Stimulated activated CD8-positive, alpha-beta memory T cell treated with anti-CD3 and anti-CD28 coated beads, Interleukin-4, amount 100 ng/mL, for 24 hours (primary cell): Measurements from ENCODE around the gene HRC.
"Not testable (repeated sequence)": the region's sequence is repeated elsewhere in the genome, so short reads cannot be mapped to it uniquely, and the experiment has no call there.

ENCODE experiments used
- DNase-seq: peaks from one replicate; pipeline ENCODE4 v3.0.0-alpha.2; 2020; ENCODE audit warnings: low read depth

HRC gene

DNA sequence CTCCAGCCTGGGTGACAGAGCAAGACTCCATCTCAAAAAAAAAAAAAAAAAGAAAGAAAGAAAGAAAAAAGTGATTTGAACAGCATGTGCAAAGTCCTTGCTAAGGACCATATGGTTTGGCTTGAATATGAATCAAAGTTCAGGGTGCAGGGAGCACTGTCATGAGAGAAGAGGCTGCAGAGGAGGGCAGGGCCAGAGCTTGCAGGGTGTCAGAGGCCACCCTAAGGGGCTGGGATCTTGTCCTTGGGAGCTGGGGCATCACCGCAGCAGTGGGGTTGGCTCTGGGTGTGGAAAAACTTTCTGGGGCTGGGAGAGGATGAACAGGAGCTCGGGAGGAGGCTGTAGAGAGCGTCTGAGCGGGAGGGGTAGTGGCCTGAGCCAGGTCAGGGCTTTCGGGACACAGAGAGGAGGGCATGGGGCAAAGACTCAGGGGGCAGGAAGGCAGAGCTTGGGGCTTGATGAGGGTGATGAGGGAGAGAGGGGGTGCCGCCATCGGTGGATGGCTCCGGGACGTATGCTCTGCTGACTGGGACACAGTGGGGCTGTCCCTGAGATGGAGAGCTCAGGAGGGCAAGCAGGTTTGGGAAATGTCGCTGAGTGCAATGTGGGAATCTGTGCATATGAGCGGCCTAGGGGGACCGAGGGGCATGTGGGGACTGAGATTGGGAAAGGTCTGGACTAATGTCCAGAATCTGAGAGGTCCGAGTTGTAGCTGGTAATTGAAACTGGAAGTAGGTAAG, 5.4 kb upstream of the HRC start:
- no peak for DNase-seq

GRCh38 chr19:49157445-49158224, 2.4 kb upstream of the HRC start, which contains the start of gene TRPM4:
Gene TRPM4 (plus strand): TSS chr19:49157792. CDS start chr19:49157867, 75 bp downstream.
- peak; percentile 44 for DNase-seq

DNA sequence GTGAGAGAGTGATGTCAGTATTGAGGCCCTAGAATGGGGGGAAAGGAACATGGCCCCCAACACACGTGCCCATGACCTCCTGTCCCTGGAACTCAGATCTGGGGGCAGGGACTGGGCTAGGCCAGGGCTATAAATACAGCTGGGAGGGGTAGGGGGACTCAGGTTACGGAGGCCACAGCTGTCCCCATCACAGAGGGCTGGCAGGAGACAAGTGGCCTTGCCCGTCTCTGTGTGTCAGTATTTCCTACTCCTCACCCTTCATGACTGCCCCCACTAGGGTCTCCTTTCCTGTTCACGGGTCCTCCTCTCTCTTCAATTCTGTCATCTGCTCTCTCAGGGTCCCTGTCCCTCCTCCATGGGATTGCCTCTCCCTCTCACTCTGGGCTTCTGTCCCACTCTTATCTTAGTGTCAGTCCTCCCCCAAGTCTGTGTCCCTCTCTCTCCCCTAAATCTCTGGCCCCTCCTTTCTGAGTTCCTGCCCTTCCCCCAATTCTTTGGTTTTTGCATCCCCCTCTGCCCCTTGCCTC, 687 bp upstream of the HRC start:
- no peak for DNase-seq

DNA sequence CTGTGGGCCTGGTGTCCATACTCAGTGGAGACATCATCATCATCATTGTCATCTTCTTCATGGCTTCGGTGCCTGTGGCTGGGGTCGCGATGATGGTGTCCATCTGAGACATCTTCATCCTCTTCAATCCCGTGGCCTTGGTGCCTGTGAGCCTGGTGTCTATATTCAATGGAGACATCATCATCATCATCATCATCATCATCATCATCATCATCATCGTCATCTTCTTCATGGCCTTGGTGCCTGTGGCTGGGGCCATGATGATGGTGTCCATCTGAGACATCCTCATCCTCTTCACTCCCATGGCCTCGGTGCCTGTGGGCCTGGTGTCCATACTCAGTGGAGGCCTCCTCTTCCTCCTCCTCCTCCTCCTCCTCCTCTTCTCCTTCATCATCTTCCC, 917 bp downstream of the HRC start:
- DNase-seq, result no peak

DNA sequence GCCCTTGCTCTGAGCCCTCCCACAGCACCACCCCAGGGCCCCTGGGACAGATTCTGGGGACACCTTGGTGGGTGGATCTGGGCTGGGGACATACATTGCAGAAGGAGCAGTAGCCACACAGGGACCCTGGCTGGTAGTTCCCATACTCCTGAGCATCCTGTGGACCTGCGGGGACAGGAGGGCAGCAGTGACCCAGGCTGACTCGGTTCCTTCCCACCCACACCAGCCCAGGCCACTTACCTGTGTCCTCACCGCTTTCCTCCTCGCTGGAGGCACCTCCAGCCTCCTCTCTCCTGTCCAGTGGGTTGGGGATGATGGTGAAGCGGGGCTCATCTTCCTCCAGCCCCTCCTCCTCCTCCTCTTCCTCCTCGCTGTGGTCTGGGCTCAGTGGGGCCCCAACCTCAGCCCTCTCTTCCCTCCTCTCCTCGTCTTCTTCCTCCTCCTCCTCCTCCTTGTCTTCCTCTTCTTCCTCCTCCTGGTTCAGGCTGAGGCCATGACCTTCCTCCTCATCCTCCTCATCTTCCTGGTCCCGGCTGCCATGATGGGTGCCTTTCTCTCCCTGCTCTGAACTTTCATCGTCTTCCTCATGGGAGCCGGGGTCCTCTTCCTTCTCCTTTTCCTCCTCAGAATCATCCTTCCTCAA, 1.9 kb downstream of the HRC start:
- no peak for DNase-seq

DNA sequence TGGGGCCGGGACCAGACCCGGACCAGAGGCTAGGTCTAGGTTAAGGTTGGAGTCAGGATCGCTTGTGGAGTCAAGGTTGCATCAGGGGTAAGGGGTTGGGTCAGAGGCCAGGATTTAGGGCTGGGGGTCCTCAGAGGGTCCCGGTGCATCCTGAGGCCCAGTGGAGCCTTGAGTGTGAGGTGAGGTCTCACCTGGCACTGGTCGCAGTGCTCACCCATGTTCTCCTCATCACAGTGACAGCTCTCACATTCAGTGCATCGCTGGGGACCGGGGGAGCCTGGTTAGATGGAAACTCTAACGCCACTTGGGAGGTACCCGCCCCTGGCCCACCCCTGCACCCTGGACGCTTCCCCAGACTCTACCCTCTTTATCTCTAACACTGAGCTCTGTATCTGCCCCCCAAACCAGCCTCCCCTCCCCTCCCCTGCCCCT, 3.1 kb downstream of the HRC start:
- no peak for DNase-seq

- no peak for DNase-seq
Measured at GRCh38 chr19:49151267-49152118, 3.7 kb downstream of the HRC start.

GRCh38 chr19:49150944-49151243, 4.3 kb downstream of the HRC start:
- DNase-seq, result no peak

DNA sequence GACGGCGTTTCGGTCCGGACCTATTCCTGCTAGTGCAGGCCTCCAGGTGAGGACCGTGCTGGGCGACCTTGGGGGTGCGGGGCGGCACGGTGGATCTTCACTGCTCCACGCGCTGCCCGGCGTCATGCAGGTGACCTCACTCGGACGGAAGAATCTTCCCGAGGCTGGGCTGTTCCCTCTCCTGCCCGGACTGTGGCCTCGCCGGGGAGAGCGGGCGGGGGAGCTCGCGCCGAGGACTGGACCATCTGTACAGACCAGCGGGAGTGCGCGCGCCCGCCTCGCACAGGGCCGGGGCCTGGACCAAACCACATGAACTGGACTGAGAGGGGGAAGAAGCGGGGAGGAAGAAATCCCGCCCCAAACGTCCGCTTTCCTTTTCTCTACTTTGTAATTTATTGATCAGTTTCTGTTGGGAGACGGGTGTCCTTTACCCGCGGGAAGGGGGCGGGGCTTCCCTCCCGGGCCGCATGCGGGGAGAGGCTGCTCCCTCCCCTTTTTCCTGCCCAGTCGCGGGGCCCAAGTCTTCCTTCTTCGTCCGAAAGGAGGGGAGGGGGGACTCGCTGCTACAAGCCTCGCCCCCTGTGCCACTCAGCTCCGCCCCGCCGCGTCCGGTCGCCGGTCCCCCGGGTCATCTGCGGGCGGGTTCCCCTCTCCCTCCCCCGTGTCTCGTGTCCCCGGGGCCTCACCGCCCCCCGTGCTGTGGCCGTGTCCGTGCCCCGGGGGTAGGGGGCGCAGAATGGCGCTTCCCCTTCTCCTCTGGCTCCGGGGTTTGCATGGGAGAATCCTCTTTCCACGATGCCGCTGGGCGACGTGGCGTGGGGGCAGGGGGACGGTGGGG, 4.9 kb downstream of the HRC start:
- no peak for DNase-seq

DNA sequence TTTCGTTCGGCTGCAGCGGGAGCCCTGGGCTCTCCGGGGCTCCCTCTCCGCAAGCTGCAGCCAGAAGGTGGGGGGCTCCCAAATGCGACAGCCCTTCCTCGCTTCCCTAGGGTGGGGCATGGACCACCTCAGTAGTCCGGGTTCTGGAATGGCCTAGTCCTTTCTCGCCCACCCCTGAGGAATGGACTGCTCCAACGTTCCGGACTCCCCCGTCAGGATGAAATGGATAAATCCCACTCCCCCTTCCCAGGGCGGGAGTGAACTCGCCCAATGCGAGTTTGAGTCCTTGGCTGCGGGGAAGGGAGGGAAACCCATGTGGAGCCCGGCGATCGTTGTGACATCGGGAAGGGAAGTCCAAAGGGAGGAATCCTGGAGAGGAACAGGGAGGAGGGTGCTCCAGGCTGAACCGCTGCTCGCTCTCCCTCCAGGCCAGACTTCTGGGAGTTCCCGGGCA, 5.5 kb downstream of the HRC start:
- no peak for DNase-seq

GRCh38 chr19:49148784-49149651, 6.2 kb downstream of the HRC start:
- peak; percentile 72 for DNase-seq

DNA sequence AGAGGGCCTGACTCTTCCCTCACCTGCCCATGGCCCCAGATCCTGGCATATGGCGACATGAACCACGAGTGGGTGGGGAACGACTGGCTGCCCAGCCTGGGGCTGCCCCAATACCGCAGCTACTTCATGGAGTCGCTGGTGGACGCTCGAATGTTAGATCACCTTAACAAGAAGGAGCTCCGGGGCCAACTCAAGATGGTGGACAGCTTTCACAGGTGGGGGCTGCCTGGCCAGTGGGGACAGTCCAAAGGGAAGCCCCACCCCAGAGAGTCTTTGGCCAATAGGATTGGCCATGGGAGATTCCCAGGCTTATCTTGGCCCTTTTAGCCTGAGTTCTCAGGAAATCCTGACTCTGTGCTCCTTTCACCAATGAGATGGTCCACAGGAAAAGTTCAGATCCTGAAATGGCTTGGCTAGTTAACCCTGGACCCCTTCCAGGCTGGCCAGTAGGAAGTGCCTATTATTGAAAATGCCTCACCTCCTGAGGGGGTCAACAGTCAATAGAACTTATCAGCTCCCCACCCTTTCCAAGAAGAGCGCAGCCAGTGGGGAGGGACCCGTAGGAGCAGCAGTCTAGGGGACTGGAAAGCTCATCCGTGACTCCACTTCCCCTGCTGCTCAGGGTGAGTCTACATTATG, 7.0 kb downstream of the HRC start:
- DNase-seq, result no peak

DNA sequence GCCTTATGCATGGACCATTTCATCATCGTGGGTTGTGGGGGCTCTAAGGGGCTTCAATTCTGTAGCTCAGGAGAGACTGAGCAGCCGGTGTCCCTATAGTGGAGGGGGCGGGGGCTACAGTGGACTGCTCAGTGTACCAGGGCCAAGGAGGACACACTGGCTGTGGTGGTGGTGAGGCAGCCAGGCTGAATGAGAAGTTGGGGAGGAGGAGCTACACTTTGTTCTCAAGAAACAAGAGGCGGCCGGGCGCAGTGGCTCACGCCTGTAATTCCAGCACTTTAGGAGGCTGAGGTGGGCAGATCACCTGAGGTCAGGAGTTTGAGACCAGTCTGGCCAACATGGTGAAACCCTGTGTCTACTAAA, 8.8 kb downstream of the HRC start:
- DNase-seq, result not testable (repeated sequence)

DNA sequence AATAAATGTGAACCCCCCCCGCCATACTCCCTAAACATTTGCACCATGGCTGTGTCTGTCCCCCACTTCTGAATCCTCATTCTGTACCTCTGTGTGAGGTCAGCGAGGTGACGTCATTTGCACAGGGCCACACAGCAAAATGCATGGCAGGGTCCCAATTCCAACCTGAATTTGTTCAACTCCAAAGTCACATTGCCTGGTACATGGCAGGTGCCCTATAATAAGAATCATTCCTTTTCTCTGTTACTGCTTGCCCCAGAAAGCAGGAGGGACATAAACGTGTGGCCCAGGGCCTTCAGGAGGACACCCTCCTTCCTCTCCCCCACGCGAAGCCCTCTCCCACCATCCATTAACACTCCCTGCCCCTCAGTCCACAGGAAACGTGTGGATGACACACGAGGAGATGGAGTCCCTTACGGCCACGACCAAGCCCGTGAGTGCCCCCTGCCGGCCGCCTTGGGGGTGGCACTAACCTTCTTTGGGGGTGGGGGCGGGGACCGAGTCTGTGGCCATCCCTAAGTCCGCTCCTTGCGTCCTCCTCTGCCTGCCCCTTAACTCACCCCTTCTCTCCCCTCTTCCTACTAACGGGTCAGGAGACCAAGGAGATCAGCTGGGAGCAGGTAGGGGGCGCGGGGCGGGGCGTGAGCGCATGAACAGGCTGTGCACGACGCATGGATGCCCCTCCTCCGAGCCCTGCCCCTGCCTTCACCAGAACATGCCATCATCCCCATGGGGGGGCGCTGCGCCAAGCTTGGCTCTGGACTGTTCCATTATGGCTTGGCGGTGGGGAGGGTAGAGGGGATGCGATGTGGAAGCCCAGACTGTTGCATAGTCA, 9.4 kb downstream of the HRC start:
- DNase-seq, result peak; percentile 65

DNA sequence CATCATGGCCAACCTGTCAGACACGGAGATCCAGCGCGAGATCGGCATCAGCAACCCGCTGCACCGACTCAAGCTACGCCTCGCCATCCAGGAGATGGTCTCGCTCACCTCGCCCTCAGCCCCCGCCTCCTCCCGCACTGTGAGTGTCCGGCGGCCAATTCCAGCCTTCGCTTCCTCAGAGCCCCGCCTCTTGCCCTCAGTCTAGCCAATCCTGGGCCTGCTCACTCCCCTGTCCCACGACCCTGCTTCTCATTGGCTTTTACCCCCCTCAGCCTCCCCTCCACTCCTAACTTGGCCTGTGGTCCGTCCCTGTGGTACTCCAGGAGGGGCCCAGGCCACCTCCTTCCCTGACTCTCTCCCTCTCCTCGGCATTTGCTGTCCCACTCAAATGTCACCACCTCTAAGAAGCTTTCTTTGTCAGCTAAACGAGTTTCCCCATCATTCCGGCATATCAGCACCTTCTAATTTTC, 12.3 kb downstream of the HRC start:
- peak; percentile 58 for DNase-seq

DNA sequence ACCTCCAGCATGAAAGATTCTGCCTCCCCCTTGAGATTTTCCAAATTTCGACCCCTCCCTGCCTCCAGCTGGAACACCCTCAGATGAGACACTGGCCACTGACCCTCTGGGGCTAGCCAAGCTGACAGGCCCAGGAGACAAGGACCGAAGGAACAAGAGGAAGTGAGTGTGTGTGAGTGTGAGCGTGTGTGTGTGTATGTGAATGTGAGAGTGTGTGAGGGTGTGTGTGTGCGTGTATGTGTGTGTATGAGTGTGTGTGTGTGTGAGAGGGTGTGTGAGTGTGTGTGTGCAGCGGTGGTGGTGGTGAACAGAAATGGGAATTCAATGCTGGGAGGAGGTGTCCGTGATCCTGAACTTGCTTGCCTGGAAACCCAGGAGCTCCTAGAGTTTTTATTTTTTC, 13.8 kb downstream of the HRC start:
- DNase-seq, result no peak

- no peak for DNase-seq
Measured at GRCh38 chr19:49140951-49141350, 14.2 kb downstream of the HRC start.

GRCh38 chr19:49136771-49137171, 18.4 kb downstream of the HRC start:
- no peak for DNase-seq
